HUES6 (cell line): Measurements from ENCODE around the gene CUTC.

Source experiments
- H3K27ac ChIP-seq: 2 replicates; pipeline ENCODE4 v1.7.0; 2013; ENCODE audit warnings: low read depth, mild to moderate bottlenecking, low read length, inconsistent platforms
- H3K27me3 ChIP-seq: 2 replicates; pipeline ENCODE4 v1.6.1; 2013; ENCODE audit warnings: low read length; ENCODE audit not compliant: control insufficient read depth, insufficient read depth
- H3K36me3 ChIP-seq: 2 replicates; pipeline ENCODE4 v1.6.1; 2013; ENCODE audit warnings: low read length; ENCODE audit not compliant: control insufficient read depth, insufficient read depth
- H3K4me1 ChIP-seq: 2 replicates; pipeline ENCODE4 v1.6.1; 2013; ENCODE audit warnings: low read length; ENCODE audit not compliant: control insufficient read depth, insufficient read depth
- H3K4me3 ChIP-seq: 2 replicates; pipeline ENCODE4 v1.5.1; 2013; ENCODE audit warnings: low read depth, low read length
- H3K9ac ChIP-seq: one replicate; pipeline ENCODE4 v1.6.1; 2013; ENCODE audit warnings: mild to moderate bottlenecking, low read length
- H3K9me3 ChIP-seq: 2 replicates; pipeline ENCODE4 v1.6.1; 2013; ENCODE audit warnings: low read depth, low read length; ENCODE audit not compliant: control insufficient read depth, insufficient read depth

CUTC gene

GRCh38 chr10:99784727-99785441 is 52.9 kb downstream of the CUTC start:
- Histone ChIP-seq H3K36me3 (no peaks in the 10 kb centered on the region), H3K4me1 (peaks cover 22% of the 10 kb centered on the region), H3K9me3 (no peaks in the 10 kb centered on the region), H3K4me3 (no peak overlapping the region), H3K9ac (no peak overlapping the region), H3K27ac (no peak overlapping the region), H3K27me3 (no peaks in the 10 kb centered on the region)

- Histone ChIP-seq H3K36me3 (no peaks in the 10 kb centered on the region), H3K9ac (no peak overlapping the region), H3K27ac (no peak overlapping the region; the same call in 1 of the 2 replicates), H3K4me1 (peaks cover 16% of the 10 kb centered on the region), H3K4me3 (no peak overlapping the region), H3K9me3 (no peaks in the 10 kb centered on the region), H3K27me3 (no peaks in the 10 kb centered on the region)
Observed at GRCh38 chr10:99785646-99786045, 53.6 kb downstream of the CUTC start.

GRCh38 chr10:99787311-99787710 is 55.3 kb downstream of the CUTC start:
- Histone ChIP-seq H3K9ac (no peak overlapping the region), H3K36me3 (no peaks in the 10 kb centered on the region), H3K4me1 (peaks cover 16% of the 10 kb centered on the region), H3K9me3 (no peaks in the 10 kb centered on the region), H3K4me3 (no peak overlapping the region), H3K27ac (no peak overlapping the region), H3K27me3 (no peaks in the 10 kb centered on the region)

- no peak overlapping the region for H3K9ac ChIP-seq
- H3K9me3 ChIP-seq, result no peaks in the 10 kb centered on the region
- no peaks in the 10 kb centered on the region for H3K36me3 ChIP-seq
- peaks cover 16% of the 10 kb centered on the region for H3K4me1 ChIP-seq
- H3K27me3 ChIP-seq, result no peaks in the 10 kb centered on the region
- H3K27ac ChIP-seq, result no peak overlapping the region
- H3K4me3 ChIP-seq, result no peak overlapping the region
Observed at GRCh38 chr10:99787782-99788445, 55.9 kb downstream of the CUTC start.

- H3K36me3 ChIP-seq, result no peaks in the 10 kb centered on the region
- H3K4me3 ChIP-seq, result no peak overlapping the region
- H3K4me1 ChIP-seq, result peaks cover 16% of the 10 kb centered on the region
- no peaks in the 10 kb centered on the region for H3K27me3 ChIP-seq
- H3K9ac ChIP-seq, result no peak overlapping the region
- no peak overlapping the region for H3K27ac ChIP-seq
- no peaks in the 10 kb centered on the region for H3K9me3 ChIP-seq
Observed at GRCh38 chr10:99788598-99789256, 56.7 kb downstream of the CUTC start.

- no peak overlapping the region for H3K27ac ChIP-seq
- H3K9ac ChIP-seq, result no peak overlapping the region
- H3K27me3 ChIP-seq, result no peaks in the 10 kb centered on the region
- H3K4me1 ChIP-seq, result no peaks in the 10 kb centered on the region
- no peaks in the 10 kb centered on the region for H3K9me3 ChIP-seq
- no peak overlapping the region for H3K4me3 ChIP-seq
- no peaks in the 10 kb centered on the region for H3K36me3 ChIP-seq
Observed at GRCh38 chr10:99791831-99792230, 59.8 kb downstream of the CUTC start.

- H3K27me3 ChIP-seq, result no peaks in the 10 kb centered on the region
- H3K36me3 ChIP-seq, result no peaks in the 10 kb centered on the region
- H3K9me3 ChIP-seq, result no peaks in the 10 kb centered on the region
- H3K4me1 ChIP-seq, result no peaks in the 10 kb centered on the region
- no peak overlapping the region for H3K27ac ChIP-seq
- H3K9ac ChIP-seq, result no peak overlapping the region
- no peak overlapping the region for H3K4me3 ChIP-seq
Observed at GRCh38 chr10:99793819-99794218, 61.8 kb downstream of the CUTC start.

GRCh38 chr10:99796928-99797327 is 64.9 kb downstream of the CUTC start:
- no peaks in the 10 kb centered on the region for H3K9me3 ChIP-seq
- H3K9ac ChIP-seq, result no peak overlapping the region
- H3K36me3 ChIP-seq, result no peaks in the 10 kb centered on the region
- H3K4me3 ChIP-seq, result no peak overlapping the region
- no peaks in the 10 kb centered on the region for H3K4me1 ChIP-seq
- no peak overlapping the region for H3K27ac ChIP-seq
- H3K27me3 ChIP-seq, result no peaks in the 10 kb centered on the region

GRCh38 chr10:99798031-99798430 is 66.0 kb downstream of the CUTC start:
- Histone ChIP-seq H3K9me3 (no peaks in the 10 kb centered on the region), H3K27ac (no peak overlapping the region), H3K9ac (no peak overlapping the region), H3K36me3 (no peaks in the 10 kb centered on the region), H3K4me3 (no peak overlapping the region), H3K4me1 (no peaks in the 10 kb centered on the region), H3K27me3 (no peaks in the 10 kb centered on the region)

GRCh38 chr10:99798920-99799319 is 66.9 kb downstream of the CUTC start:
- Histone ChIP-seq H3K9ac (no peak overlapping the region), H3K27me3 (no peaks in the 10 kb centered on the region), H3K4me1 (no peaks in the 10 kb centered on the region), H3K4me3 (no peak overlapping the region), H3K9me3 (no peaks in the 10 kb centered on the region), H3K27ac (no peak overlapping the region), H3K36me3 (no peaks in the 10 kb centered on the region)

GRCh38 chr10:99799613-99800012 is 67.6 kb downstream of the CUTC start:
- H3K9me3 ChIP-seq, result no peaks in the 10 kb centered on the region
- H3K27ac ChIP-seq, result no peak overlapping the region
- no peak overlapping the region for H3K4me3 ChIP-seq
- H3K4me1 ChIP-seq, result no peaks in the 10 kb centered on the region
- no peaks in the 10 kb centered on the region for H3K27me3 ChIP-seq
- H3K36me3 ChIP-seq, result no peaks in the 10 kb centered on the region
- H3K9ac ChIP-seq, result no peak overlapping the region
